HG02763 (cell line): ENCODE measurements around the gene NEK7.
A peak's percentile ranks its signal among the peaks of the same experiment; 100 is the strongest.
"Not testable (repeated sequence)": the region's sequence is repeated elsewhere in the genome, so short reads cannot be mapped to it uniquely, and the experiment has no call there.

Experiments used
- ATAC-seq: cut with Tn5 transposase; IDR thresholded peaks from one replicate; pipeline ENCODE4 v1.9.1; 2021; ENCODE audit warnings: mild to moderate bottlenecking, moderate library complexity; ENCODE audit not compliant: unreplicated experiment

NEK7 gene

GRCh38 chr1:198280080-198280479 is 123.3 kb downstream of the NEK7 start:
- no peak for ATAC-seq

- no peak for ATAC-seq
These were observed 125.1 kb downstream of the NEK7 start for GRCh38 chr1:198281911-198282310.

- no peak for ATAC-seq
These were observed 126.4 kb downstream of the NEK7 start for GRCh38 chr1:198283222-198283621.

GRCh38 chr1:198287916-198288315 is 131.1 kb downstream of the NEK7 start:
- no peak for ATAC-seq

- ATAC-seq, result no peak
These were observed 133.4 kb downstream of the NEK7 start for GRCh38 chr1:198290089-198290683.

GRCh38 chr1:198291036-198291435 is 134.2 kb downstream of the NEK7 start:
- no peak for ATAC-seq

GRCh38 chr1:198291924-198292323 is 135.1 kb downstream of the NEK7 start:
- no peak for ATAC-seq

- ATAC-seq, result no peak
These were observed 138.4 kb downstream of the NEK7 start for GRCh38 chr1:198295225-198295624.

GRCh38 chr1:198295971-198296370 is 139.2 kb downstream of the NEK7 start:
- no peak for ATAC-seq

GRCh38 chr1:198297281-198297680 is 140.5 kb downstream of the NEK7 start:
- ATAC-seq, result no peak

- ATAC-seq, result no peak
These were observed 141.8 kb downstream of the NEK7 start for GRCh38 chr1:198298640-198299039.

GRCh38 chr1:198300451-198300850 is 143.7 kb downstream of the NEK7 start:
- ATAC-seq, result no peak

GRCh38 chr1:198304431-198304830 is 147.6 kb downstream of the NEK7 start:
- ATAC-seq, result no peak

GRCh38 chr1:198314817-198315216 is 158.0 kb downstream of the NEK7 start:
- ATAC-seq, result not testable (repeated sequence)

GRCh38 chr1:198315331-198315730 is 158.5 kb downstream of the NEK7 start:
- not testable (repeated sequence) for ATAC-seq

GRCh38 chr1:198316546-198317100 is 159.8 kb downstream of the NEK7 start:
- ATAC-seq, result no peak

GRCh38 chr1:198318085-198318484 is 161.3 kb downstream of the NEK7 start:
- peak; percentile 51 for ATAC-seq

- ATAC-seq, result no peak
These were observed 164.0 kb downstream of the NEK7 start for GRCh38 chr1:198320759-198321158.

- no peak for ATAC-seq
These were observed 169.4 kb downstream of the NEK7 start for GRCh38 chr1:198326232-198326631.

GRCh38 chr1:198326915-198327314 is 170.1 kb downstream of the NEK7 start:
- ATAC-seq, result no peak

- no peak for ATAC-seq
These were observed 171.7 kb downstream of the NEK7 start for GRCh38 chr1:198328458-198329032.

- no peak for ATAC-seq
These were observed 174.3 kb downstream of the NEK7 start for GRCh38 chr1:198330982-198331615.
